GF-D8 (cell line): ENCODE data around the gene SLC17A4.
"Not testable (repeated sequence)": the region's sequence is repeated elsewhere in the genome, so short reads cannot be mapped to it uniquely, and the experiment has no call there.

Source experiments
- DNase-seq: peaks from one replicate; lab custom pipeline; 2025; lab: John Stamatoyannopoulos, UW

SLC17A4 gene, protein sequence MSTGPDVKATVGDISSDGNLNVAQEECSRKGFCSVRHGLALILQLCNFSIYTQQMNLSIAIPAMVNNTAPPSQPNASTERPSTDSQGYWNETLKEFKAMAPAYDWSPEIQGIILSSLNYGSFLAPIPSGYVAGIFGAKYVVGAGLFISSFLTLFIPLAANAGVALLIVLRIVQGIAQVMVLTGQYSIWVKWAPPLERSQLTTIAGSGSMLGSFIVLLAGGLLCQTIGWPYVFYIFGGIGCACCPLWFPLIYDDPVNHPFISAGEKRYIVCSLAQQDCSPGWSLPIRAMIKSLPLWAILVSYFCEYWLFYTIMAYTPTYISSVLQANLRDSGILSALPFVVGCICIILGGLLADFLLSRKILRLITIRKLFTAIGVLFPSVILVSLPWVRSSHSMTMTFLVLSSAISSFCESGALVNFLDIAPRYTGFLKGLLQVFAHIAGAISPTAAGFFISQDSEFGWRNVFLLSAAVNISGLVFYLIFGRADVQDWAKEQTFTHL

DNA sequence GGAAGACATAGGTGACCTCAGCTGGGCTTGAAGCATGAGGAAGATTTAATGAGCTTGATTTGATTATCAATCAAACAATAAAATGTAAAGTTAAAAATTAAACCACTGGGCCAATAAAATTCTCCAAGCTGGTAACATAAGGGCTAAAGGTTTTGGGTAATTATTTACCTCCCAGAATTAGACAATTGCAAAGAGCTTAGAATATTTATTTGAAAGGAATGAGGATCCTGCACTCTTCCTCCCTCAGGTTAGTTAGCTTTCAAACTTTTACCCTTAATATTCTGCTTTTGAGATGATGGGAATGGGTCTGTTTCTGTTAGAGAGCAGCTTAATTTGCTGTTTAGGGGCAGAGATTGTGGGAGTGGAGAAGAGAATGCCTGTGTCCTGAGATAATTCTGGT is at the start of gene SLC17A4:
Gene SLC17A4 (plus strand): TSS at position 208 of the 400 bp plus-strand sequence. CDS start 7,221 bp downstream, outside the sequence.
- DNase-seq: no peak

DNA sequence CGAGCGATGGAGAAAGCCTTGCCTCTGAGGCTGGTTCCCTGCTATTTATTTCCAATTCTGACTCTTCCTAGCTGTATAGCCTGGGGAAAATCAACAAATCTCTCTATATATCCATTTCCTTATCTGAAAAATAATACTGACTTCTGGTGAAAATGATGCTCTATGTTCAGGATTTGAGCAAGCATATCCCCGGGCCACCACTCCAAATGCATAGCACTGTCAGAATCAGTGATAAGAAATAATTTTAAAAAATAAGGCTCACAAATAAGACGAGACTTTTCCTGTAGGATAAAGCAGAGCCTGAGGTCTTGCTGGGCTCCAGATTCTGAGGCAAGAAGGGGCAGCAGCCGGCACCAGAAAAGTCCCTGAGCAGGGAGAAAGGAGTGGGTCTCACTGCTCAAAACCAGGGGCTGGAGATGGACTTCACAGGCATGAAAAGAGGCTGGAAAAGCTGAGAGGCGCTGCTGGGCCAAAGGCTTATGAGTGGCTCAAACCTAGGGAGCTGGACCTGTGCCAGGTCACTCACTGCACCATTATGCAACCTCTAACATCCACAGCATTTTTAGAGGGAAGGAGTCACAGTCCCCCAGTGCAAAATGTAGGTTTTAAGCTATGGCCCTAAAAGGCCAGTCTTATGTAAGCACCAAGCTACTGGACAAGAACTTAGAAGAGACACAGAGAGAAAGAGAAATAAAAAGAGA is 48.1 kb upstream of the SLC17A4 start:
- no peak for DNase-seq

DNA sequence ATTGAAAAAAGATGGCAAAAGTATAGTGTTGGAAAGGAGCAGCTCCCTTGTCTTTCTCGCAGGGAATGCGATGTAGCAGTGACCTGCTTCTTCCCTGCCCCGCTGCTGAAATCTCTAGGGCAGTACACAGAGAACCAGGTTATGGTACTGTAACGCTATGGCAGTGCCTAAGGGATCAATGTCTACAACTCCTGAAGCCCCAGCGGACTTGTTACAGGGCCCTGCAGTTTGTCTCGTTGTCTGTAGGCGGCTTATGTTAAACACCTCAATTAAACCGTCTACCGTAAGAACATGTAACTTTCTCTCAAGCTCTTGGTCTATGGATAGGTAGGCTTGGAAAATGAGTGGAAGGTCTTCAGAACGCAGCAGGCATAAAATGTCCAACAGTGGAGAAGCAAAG is 44.8 kb upstream of the SLC17A4 start:
- DNase-seq: no peak

DNA sequence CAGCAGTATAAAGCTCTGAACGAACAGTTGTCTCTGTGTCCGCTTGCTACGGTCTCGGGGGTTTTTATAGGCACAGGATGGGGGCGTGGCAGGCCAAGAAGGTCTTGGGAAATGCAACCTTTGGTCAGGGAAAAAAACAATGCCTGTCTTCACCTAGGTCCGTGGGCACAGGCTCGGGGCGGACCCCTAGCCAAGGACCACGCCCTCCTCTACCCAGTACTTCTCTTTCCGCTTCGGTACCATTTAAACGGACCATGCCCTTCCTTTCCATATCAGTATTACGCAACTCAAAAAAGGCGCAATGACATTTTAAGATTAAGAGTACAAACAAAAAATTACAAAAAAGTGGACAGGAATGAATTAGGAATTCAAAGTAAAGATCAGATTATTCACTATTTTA is 44.3 kb upstream of the SLC17A4 start:
- no peak for DNase-seq

DNA sequence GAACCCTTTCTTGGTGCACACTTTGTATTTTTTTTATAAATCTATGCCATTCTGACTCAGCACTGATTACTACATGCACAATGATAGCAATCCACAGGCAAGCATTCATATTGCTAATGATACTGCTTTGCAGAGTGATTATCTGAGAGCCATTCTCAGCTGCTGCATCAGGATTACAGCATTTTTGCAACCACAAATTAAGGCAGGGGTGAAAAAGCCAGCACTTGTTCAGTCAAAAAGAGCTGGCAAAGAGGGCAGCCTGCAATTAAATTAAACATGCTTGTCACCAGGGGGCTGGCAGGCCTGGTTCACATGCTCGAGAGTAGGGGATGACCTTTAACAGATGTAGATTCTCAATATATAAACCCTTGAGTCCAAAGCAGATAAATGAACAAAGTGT is 40.7 kb upstream of the SLC17A4 start:
- no peak for DNase-seq

DNA sequence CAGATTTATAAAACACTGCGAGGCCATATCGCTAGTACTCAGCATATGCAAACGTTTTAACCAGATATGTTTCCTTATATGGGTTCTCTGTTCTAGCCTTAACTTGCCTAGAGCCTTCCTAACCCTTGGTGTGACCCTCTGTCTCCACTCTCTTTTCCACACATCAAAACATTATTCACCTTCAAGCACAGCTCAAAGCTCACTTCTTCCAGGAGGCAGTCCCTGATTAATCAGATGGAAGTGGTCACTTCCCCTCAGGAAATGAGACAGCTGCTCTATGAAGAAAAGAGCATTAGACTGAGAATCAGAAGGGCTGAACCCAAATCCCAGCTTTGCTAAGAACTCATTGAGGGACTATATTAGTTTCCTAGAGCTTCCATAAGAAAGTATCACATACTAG is 39.8 kb upstream of the SLC17A4 start:
- DNase-seq: no peak

DNA sequence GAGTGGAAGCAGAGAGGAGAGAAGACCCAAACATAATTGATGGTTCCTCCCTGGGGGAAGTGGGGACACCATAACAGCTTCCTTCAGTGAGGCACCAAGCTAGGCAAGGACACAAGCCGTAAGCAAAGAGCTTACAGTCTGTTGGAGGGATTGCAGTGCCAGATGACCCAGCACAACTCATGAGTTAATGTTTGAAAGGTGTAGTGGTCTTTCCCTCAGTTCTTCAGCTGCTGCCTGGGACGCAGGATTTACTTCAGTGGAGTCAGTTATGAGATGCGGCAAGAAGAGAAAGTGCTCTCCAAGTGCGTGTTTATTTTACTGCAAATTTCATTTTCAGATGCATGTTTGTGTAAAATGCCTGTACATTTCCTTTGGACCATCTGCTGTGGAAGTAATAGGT is 38.7 kb upstream of the SLC17A4 start:
- DNase-seq: no peak

DNA sequence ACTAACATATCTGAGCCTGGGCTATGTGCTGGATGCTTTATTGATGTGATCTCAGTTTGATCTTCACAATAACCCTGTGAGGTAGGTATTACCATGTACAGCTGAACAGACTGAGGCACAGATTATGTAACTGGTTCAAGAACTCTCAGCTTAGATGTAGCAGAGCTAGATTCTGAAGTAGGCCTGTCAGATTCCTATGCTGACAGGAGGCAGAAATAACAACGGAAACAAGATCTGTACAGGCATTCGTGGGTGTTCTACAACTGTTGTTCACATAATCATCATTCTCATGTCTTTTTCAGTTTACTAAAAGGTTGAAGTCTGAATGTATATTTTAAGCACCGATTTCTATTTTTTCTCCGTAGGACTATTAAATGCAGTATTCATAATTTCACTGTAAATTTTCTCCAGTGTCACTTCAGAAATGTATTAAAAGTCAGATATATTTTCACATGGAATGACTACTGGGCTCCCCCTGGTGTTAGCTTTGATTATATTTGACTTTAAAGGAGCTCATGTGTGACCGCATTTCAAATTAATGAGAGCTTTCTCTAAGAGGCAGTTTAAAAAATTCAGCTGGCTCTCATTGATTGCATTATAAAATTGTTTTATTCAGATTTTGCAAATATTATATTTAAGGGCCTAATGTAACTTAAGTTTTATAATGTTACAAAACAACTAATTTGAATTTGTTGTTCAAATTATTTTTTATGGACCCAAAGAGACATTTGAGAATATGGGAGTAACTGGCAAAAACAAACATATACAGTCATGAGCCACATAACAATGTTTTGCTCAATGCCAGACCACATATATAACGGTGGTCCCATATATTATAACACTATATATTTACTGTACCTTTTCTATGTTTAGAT is 36.4 kb upstream of the SLC17A4 start:
- no peak for DNase-seq

DNA sequence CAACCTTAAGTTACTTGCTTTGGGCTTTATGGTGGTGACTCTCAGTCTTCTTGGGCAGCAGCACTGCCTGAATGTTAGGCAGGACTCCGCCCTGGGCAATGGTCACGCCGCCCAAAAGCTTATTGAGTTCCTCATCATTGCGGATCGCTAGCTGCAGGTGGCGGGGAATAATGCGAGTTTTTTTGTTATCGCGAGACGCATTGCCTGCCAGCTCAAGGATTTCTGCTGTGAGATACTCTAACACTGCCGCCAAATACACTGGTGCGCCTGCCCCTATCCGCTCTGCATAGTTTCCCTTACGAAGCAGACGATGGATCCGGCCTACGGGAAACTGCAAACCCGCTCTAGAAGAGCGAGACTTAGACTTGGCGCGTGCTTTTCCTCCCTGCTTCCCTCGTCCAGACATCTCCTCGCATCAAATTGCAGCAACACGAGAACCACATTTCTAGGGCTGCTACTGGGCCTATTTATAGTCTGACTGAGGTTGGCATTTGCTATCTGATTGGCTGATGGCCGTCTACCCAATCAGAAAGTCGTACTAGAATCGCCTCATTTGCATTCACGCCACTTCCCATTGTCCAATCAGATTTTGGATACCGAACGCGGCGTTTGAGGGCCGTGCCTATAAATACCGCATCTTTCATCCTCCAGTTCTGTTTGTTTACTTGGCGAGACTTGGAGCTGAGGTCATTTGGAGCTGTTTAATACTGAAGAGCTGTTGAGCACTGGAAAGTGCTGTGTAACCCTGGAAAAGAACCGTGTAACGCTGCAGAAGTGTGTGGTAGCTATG is 28.2 kb upstream of the SLC17A4 start:
- no peak for DNase-seq

DNA sequence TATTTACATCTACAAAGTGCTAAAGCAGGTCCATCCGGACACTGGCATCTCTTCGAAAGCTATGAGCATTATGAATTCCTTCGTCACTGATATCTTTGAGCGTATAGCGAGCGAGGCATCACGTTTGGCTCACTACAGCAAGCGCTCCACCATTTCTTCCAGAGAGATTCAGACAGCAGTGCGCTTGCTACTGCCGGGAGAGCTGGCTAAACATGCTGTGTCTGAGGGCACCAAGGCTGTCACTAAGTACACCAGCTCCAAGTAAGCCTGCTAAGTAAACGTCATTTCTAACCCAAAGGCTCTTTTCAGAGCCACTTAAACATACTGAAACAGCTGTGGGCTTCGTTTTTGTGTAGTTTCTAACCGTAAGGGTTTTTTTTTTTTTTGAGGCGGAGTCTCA is 27.5 kb upstream of the SLC17A4 start:
- DNase-seq: no peak

DNA sequence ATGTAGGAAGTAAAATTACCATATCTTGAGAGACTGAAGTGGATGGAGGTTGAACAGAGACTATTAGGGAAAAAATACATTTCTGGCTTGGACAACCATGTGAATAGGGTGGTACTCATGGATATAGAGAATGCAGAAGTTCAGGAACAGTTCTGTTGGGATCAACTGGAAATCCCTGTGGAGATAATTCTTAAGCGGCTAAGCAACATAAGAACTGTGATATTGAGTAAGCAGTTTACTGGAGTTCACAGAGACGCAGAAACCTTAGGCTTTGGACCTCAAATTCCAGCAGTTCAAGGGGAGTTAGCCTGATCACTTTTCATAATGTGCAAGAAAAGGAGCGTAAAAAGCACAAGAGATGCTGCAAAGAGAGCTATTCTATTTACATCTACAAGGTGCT is 23.6 kb upstream of the SLC17A4 start:
- DNase-seq: no peak

DNA sequence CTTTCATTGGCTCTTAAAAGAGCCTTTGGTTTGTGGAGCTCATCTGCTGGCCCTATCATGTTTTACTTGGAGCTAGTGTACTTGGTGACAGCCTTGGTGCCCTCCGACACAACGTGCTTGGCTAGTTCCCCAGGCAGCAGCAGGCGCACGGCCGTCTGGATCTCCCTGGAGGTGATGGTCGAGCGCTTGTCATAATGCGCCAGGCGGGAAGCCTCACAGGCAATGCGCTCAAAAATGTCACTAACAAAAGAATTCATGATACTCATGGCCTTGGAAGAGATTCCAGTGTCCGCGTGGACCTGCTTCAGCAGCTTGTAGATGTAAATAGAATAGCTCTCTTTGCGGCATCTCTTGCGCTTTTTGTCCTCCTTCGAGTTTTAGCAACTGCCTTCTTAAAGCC is 22.8 kb upstream of the SLC17A4 start:
- no peak for DNase-seq

DNA sequence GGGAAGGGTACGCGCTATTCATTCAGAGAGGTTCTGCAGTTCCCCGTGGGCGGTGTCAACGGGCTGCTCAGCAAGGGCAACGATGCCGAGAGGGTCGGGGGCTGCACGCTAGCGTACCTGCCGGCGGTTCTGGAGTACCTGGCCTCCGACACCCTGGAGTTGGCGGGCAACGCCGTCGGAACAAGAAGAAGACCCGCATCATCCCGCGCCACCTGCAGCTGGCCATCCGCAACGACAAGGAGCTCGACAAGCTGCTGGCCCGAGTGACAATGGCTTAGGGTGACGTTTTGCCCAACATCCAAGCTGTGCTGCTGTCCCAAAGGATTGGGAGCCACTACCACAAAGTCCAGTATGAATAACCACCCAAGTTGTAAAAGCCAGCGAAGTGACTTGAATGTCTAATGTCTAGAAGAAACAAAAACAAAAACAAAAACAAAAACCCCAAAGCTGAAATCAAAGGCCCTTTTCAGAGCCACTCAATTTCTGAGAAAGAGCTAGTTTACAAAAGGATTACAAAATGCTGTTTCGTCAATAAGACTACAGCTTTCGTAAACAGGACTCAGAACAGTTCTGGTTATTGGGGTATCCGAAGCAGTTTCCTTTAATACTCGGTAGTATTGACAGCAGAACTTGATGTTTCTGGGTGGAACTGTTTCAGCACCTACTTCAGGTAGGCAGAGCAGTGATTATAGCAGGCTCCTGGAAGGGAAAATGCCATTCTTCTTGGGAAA is 21.9 kb upstream of the SLC17A4 start:
- no peak for DNase-seq

DNA sequence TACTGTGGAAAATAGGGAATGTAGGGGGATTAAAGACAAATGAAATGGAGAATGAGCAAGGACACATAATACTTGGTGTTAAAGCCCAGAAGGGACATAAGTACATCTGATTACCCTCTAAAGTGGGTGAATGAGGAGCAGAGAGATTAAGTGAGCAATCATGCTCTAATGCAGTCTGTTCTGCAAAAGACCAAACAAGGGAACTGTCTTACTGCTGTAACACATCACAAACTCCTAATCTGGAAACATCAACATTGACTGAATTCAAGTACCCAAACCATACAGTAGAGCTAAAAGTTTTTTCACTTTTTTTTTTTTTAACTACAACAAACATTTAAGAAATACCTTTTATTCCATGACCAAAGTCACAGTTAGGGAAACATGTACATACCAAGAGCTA is 19.3 kb upstream of the SLC17A4 start:
- DNase-seq: no peak

DNA sequence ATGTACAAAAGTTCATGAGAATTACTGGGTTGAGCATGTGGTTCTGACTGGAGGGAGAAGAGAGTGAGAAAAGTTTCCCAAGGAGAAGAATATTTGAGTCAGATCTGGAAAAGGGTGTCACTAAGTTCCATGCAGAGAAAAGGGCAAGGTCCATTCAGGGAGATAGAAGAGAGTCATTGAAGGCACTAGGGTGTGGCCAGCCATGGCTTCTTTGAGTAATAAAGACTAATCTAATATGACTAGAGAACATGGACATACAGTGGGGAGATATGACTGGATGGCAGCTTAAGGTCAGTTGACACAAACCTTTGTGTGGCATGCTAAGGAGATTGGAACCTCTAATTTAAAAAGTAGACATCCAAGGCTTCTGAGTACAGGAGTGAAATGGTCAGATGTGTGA is 10.7 kb upstream of the SLC17A4 start:
- DNase-seq: no peak

DNA sequence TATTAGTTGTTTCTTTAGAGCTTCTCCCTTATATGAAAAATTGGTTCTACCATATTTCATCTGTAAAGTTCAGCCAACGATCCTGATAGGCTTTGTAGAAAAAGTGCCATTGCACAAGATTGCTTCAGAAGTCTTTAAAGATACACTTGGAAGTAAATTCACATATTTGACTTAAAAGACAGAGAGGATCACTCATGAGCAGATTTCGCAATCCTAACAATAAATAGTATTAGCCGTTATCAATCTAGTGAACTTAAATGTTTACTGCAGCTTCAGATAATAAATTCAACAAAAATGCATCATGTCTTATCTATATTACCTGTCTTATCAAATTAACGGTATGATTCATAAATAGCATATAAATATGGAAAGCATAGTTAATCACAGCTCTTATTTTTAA is 8.7 kb upstream of the SLC17A4 start:
- DNase-seq: no peak

DNA sequence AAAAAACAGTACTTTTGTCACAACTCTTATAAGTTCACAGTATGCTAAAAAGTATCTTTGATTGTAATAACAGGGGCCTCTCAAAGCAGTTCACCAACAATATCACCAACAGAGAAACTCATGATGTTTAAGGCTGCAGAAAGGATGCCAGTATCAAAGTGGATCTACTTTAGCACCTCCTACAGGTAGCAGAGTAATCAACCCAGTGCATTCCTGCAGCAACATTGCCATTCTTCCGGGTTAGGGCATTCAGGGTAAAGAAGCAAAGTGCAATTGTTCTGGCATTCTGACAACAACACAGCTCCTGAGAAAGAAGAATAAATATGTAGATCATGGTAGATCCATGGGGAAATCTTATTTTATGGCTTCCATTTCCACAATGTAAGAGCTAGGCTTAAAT is 7.6 kb upstream of the SLC17A4 start:
- no peak for DNase-seq

DNA sequence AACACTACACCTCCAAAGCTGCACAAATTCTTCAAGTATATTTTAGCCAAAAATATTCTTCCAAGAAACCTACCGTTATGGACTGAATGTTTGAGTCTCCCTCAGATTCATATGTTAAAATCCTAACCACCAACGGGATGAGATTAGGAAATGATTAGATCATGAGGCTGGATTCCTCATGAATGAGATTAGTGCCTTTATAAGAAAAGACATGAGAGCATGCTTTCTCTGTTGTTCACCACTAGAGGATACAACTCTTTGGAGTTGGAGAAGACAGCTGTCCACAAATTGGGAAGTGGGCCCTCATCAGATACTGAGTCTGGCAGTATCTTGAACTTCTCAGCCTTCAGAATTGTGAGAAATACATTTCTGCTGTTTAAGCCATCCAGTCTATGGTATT is 7.1 kb upstream of the SLC17A4 start:
- no peak for DNase-seq

DNA sequence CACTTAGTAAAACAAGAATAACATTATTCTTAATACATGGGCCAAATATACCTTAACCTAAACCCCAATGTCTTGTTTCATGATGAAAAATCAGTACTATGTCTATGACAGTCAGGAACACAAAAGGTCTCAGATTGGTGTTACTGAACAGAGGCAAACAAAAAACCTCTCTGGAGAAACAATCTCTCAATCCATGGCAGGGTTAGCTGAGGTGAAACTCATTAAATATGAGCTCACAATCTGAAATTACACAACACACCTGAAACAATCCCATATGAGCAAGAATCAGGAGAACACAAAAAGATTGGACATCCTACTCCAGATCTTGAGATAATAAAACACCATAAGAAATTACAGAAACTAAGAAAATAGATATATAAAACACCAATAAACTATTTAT is 6.5 kb upstream of the SLC17A4 start:
- no peak for DNase-seq

DNA sequence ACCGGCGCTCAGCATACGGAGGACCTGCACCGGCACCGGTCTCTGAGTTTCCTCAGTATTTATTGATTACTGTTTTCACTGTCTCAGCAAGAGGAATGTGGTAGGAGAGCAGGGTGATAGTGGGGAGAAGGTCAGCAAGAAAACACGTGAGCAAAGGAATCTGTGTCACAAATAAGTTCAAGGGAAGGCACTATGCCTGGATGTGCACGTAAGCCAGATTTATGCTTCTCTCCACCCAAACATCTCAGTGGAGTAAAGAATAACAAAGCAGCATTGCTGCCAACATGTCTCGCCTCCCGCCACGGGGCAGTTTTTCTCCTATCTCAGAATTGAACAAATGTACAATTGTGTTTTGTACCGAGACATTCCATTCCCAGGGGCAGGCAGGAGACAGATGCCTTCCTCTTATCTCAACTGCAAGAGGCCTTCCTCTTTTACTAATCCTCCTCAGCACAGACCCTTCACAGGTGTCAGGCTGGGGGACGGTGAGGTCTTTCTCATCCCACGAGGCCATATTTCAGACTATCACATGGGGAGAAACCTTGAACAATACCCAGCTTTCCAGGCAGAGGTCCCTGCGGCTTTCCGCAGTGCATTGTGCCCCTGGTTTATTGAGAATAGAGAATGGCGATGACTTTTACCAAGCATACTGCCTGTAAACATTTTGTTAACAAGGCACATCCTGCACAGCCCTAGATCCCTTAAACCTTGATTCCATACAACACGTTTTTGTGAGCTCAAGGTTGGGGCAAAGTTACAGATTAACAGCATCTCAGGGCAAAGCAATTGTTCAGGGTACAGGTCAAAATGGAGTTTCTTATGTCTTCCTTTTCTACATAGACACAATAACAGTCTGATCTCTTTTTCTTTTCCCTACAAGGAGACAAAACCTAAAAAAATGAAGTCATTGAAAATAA is 5.7 kb upstream of the SLC17A4 start:
- DNase-seq: not testable (repeated sequence)
